Motor neuron (in vitro differentiated cells): ENCODE data around the gene ANKS6. TPM values are rescaled to one million over a fixed set of nuclear protein-coding genes. Genes with fewer than 3 reads are reported as not detected.

Experiments used
- ATAC-seq, 8 experiments: fragments of 200-7000 bp; cut with Tn5 transposase; replicated peaks in 6 of 8; 2 replicates each; pipeline ENCODE4 v1.8.0; 2021; ENCODE audit warnings: mild to moderate bottlenecking in 8 of 8, moderate library complexity in 8 of 8
- H3K27ac ChIP-seq, 2 donors: fragments of 250-450 bp; sonication (Bioruptor Pico); 2 replicates each; pipeline ENCODE4 v1.9.0; 2021; ENCODE audit warnings: antibody characterized with exemption in 2 of 2, mild to moderate bottlenecking in 2 of 2, moderate library complexity in 1 of 2
- H3K4me1 ChIP-seq, 2 donors: fragments of 250-450 bp; sonication (Bioruptor Pico); replicated peaks in 1 of 2; 2 replicates each; pipeline ENCODE4 v1.6.1; 2021; ENCODE audit warnings: antibody characterized with exemption in 2 of 2, mild to moderate bottlenecking in 2 of 2, moderate library complexity in 1 of 2
- H3K4me3 ChIP-seq, 5 donors: fragments of 250-450 bp; sonication (Bioruptor Pico); 2 replicates each; pipeline ENCODE4 v1.9.0; 2021; ENCODE audit warnings: antibody characterized with exemption in 5 of 5, mild to moderate bottlenecking in 5 of 5, moderate library complexity in 4 of 5
- WGBS, 10 experiments: fragments of 450-650 bp; shearing (Covaris generic); methylation state at CpG; one replicate each; pipeline ENCODE4 v1.0.0; 2022; 5-methylcytosine and 5-hydroxymethylcytosine counted together
- in situ Hi-C, 9 experiments: fragments of 400-800 bp; cut with MboI; loops; one replicate each; pipeline ENCODE4 v1.15.0; 2021; ENCODE audit warnings: low sequenced_read_pairs in 9 of 9, low pct_unique_long_range_greater_than_20kb in 2 of 9; ENCODE audit not compliant: unreplicated experiment in 9 of 9
- total RNA-seq, 8 experiments: library from RNA; unstranded; fragments of 300-600 nt; gene quantifications; 2 replicates each; pipeline versions ENCODE4 v1.2.3 to v1.2.4, GENCODE V29; 2022

The ANKS6 gene
- total RNA-seq = 10 to 100 TPM in 3 of 8 experiments, 1 to 10 TPM in 5; 2.8 to 28.4 (median 6.8) TPM

DNA sequence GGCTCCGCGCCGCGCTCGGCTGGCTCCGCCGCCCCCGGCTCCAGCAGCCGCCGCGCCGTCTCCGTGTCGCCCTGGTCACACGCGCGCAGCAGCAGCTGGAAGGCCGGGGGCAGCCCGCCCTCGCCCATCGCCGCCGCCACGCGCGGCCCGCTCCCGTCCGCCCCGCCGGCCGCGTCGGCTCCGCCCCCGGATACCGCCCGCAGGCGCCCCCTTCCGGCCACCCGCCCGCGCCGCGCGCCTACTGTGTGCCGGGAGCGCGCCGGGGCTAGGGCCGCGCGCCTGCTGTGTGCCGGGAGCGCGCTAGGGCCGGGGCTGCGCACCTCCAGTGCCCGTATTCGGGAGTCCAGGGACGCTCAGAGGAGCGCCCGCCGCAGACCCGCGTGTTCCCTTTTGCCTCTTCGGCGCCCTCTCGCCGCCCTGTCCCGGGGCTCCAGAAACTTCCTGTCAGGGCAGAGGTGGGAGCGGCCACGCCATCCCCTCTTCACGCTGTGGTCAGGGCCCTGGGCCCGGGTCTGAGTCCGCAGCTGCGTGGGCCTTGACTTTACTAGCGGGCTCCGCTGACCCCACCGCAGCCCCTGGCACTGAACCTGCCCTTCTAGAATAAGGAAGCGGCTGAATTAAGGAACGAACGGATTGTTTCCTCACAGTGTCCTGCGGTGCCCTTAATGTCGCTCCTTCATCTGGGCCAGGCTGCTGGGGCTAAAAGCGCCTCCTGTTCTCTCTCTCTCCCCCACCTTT is at the start of gene ANKS6:
TSS of gene ANKS6 (minus strand) at position 192 of the 738 bp plus-strand sequence. CDS start at position 128, 64 bp downstream.
- ATAC-seq = peak; percentile 85 to 94 (median 92)
- peak within 1 kb of the TSS; percentile 44 to 68 (median 61) for H3K4me3 ChIP-seq
- peaks cover 6 to 14% of the 10 kb centered on the region in 2 donors for H3K4me1 ChIP-seq
- 13 to 100% (median 55%) methylated on average over 1 to 17 of the region's 86 CpGs; no CpG with 5 or more reads in 3 of the 10 experiments for WGBS, 10 experiments
- H3K27ac ChIP-seq = no peak within 1 kb of the TSS
- in situ Hi-C loops = loop anchor here in 5 of 9 experiments (25.0 kb wide), 2 partner anchors 484 to 709 kb away; no protein-coding TSS in a partner anchor

GRCh38 chr9:98846081-98846480 is 49.7 kb upstream of the ANKS6 start:
- in situ Hi-C loops = loop anchor here in 3 of 9 experiments (25.0 kb wide), 3 partner anchors 141 to 291 kb away; partner anchors contain the start of gene TGFBR1 (in 1 of the 3)
- Histone ChIP-seq H3K27ac (no peak overlapping the region), H3K4me1 (no peaks in the 10 kb centered on the region), H3K4me3 (no peak overlapping the region)
- 50 to 100% (median 78%) methylated on average over 1 to 2 of the region's 5 CpGs; no CpG with 5 or more reads in 2 of the 10 experiments for WGBS, 10 experiments
- no peak for ATAC-seq

- in situ Hi-C loops = loop anchor here in 3 of 9 experiments (25.0 kb wide), 3 partner anchors 145 to 295 kb away; partner anchors contain the start of gene TGFBR1 (in 1 of the 3)
- H3K4me1 ChIP-seq = no peaks in the 10 kb centered on the region
- H3K27ac ChIP-seq = no peak overlapping the region
- no peak overlapping the region for H3K4me3 ChIP-seq
- no peak for ATAC-seq
- 65 to 100% (median 91%) methylated on average over 2 to 7 of the region's 7 CpGs; no CpG with 5 or more reads in 2 of the 10 experiments for WGBS, 10 experiments
Observed at GRCh38 chr9:98842510-98842909, 46.2 kb upstream of the ANKS6 start.

DNA sequence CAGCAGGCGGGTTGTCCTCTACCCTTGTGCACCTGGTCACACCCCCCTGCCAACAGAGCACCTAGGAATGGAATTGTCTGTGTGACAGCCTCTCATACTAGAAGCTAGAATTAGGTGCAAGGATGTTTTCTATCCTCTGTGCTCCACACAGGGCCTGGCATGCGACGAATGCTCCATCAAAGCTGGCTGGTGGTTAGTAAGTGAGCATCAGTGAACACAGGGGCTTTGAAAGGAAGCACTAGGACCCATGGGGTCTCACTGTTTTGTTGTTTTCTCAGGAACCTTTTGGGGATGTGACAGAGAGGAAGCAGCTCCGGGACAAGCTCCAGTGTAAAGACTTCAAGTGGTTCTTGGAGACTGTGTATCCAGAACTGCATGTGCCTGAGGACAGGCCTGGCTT is 43.4 kb upstream of the ANKS6 start:
- Histone ChIP-seq H3K4me1 (no peaks in the 10 kb centered on the region), H3K27ac (no peak overlapping the region), H3K4me3 (no peak overlapping the region)
- in situ Hi-C loops = loop anchor here in 3 of 9 experiments (25.0 kb wide), 3 partner anchors 148 to 298 kb away; partner anchors contain the start of gene TGFBR1 (in 1 of the 3)
- no peak for ATAC-seq
- WGBS, 10 experiments = 33 to 100% (median 86%) methylated on average over 1 to 3 of the region's 4 CpGs; no CpG with 5 or more reads in 3 of the 10 experiments

DNA sequence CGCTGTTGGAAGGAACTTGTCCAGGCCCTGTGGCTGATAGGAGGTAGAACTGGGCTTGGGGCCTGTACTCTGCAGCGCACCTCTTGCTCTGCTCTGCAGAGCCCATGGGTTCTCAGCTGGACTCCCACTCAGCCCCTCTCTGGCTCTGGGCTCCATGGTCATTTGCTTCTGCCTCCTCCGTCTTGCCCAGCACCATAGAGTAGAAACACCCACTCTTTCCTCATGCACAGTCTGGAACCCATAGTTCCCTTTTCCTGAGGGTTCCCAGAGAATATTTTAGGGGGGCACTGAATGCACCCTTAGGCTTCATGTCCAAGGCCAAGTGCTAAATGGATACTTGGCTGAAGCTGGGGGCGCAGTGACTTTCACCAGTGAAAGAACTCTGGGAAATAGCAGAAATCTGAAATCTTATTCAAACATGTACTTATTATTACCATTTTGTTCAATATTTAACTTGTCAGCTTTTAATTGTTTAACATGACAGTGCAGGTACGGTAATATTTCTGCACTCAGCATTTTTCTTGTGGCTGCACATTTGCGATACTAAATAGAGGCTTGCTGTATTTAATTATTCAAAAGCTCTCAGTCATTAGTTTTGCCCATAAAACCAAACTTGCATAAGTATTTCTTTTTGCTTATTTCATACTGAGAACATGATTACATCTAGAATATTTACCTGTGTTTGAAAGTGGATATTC is 42.7 kb upstream of the ANKS6 start:
- no peak for ATAC-seq
- no peak overlapping the region for H3K4me3 ChIP-seq
- in situ Hi-C loops = loop anchor here in 3 of 9 experiments (25.0 kb wide), 3 partner anchors 148 to 298 kb away; partner anchors contain the start of gene TGFBR1 (in 1 of the 3)
- WGBS, 10 experiments = 67 to 100% (median 98%) methylated on average over 1 to 5 of the region's 6 CpGs
- H3K4me1 ChIP-seq = no peaks in the 10 kb centered on the region
- H3K27ac ChIP-seq = no peak overlapping the region

DNA sequence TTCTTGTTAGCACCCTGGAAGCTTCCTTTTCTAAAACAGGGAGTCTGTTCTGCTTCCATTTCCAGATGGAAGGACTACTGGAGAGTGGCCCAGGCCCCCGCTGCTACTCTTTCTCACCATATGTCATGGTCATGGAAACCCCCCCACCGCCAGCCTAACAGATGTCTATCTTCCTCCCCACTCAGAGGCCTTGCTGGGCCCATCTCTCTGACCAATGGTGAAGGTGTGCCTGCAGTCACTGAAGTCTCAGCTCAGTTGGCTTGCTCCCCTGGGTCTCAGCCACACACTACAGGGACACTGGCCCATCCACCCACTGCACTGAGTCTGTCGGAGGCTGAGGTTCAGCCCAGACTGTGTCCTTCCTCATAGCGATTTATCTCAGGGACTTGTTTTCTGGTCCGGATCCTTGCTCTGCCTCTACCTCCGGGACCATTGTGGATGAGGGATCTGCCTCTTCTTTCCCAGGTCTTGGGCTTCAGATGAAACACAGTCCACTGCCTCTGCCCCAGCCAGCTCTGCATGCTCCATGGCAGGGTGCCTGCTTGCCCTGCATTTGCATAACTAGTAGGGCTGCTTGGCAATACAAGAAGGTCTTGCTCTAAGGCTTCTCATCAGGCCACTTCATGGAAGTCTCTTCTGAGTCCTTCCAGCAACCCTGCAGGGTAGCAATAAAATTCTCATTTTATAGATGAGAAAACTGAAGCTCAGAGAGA is 42.0 kb upstream of the ANKS6 start:
- in situ Hi-C loops = loop anchor here in 3 of 9 experiments (25.0 kb wide), 3 partner anchors 149 to 299 kb away; partner anchors contain the start of gene TGFBR1 (in 1 of the 3)
- H3K27ac ChIP-seq = no peak overlapping the region
- no peaks in the 10 kb centered on the region for H3K4me1 ChIP-seq
- ATAC-seq = no peak
- WGBS, 10 experiments = 70 to 100% (median 96%) methylated on average over 1 to 4 of the region's 6 CpGs; no CpG with 5 or more reads in 4 of the 10 experiments
- H3K4me3 ChIP-seq = no peak overlapping the region

- no peak for ATAC-seq
- in situ Hi-C loops = loop anchor here in 3 of 9 experiments (25.0 kb wide), 3 partner anchors 150 to 300 kb away; partner anchors contain the start of gene TGFBR1 (in 1 of the 3)
- WGBS, 10 experiments = 48 to 100% (median 92%) methylated on average over 1 to 4 of the region's 4 CpGs; no CpG with 5 or more reads in 1 of the 10 experiments
- no peaks in the 10 kb centered on the region for H3K4me1 ChIP-seq
- no peak overlapping the region for H3K27ac ChIP-seq
- no peak overlapping the region for H3K4me3 ChIP-seq
Observed at GRCh38 chr9:98837516-98837915, 41.2 kb upstream of the ANKS6 start.

- WGBS, 10 experiments = 30 to 100% (median 79%) methylated on average over 1 to 4 of the region's 4 CpGs; no CpG with 5 or more reads in 2 of the 10 experiments
- Histone ChIP-seq H3K27ac (no peak overlapping the region), H3K4me3 (no peak overlapping the region), H3K4me1 (peaks cover 0 to 8% of the 10 kb centered on the region in 2 donors)
- peak in 1 of 8 experiments; percentile 11 for ATAC-seq
- in situ Hi-C loops = loop anchor here in 3 of 9 experiments (25.0 kb wide), 3 partner anchors 151 to 301 kb away; partner anchors contain the start of gene TGFBR1 (in 1 of the 3)
Observed at GRCh38 chr9:98836206-98836605, 39.9 kb upstream of the ANKS6 start.

- WGBS, 10 experiments = 57 to 100% (median 90%) methylated on average over 2 to 8 of the region's 9 CpGs; no CpG with 5 or more reads in 1 of the 10 experiments
- in situ Hi-C loops = loop anchor here in 3 of 9 experiments (25.0 kb wide), 3 partner anchors 153 to 303 kb away; partner anchors contain the start of gene TGFBR1 (in 1 of the 3)
- Histone ChIP-seq H3K4me1 (peaks cover 0 to 8% of the 10 kb centered on the region in 2 donors), H3K27ac (no peak overlapping the region), H3K4me3 (no peak overlapping the region)
- ATAC-seq = peak in 2 of 8 experiments; percentile 6 to 13
Observed at GRCh38 chr9:98834386-98834785, 38.0 kb upstream of the ANKS6 start.

- no peak overlapping the region for H3K27ac ChIP-seq
- in situ Hi-C loops = loop anchor here in 3 of 9 experiments (25.0 kb wide), 3 partner anchors 154 to 304 kb away; partner anchors contain the start of gene TGFBR1 (in 1 of the 3)
- H3K4me3 ChIP-seq = no peak overlapping the region
- ATAC-seq = peak in 1 of 8 experiments; percentile 11
- 83 to 100% (median 96%) methylated on average over 1 to 6 of the region's 9 CpGs; no CpG with 5 or more reads in 4 of the 10 experiments for WGBS, 10 experiments
- H3K4me1 ChIP-seq = peaks cover 0 to 8% of the 10 kb centered on the region in 2 donors
Observed at GRCh38 chr9:98833090-98833956, 37.0 kb upstream of the ANKS6 start.

GRCh38 chr9:98832768-98833089 is 36.4 kb upstream of the ANKS6 start:
- Histone ChIP-seq H3K4me1 (peaks cover 0 to 8% of the 10 kb centered on the region in 2 donors), H3K27ac (no peak overlapping the region), H3K4me3 (no peak overlapping the region)
- in situ Hi-C loops = loop anchor here in 3 of 9 experiments (25.0 kb wide), 3 partner anchors 155 to 305 kb away; partner anchors contain the start of gene TGFBR1 (in 1 of the 3)
- no peak for ATAC-seq
- 88 to 100% (median 100%) methylated on average over 1 of the region's 1 CpG; no CpG with 5 or more reads in 5 of the 10 experiments for WGBS, 10 experiments
